ENCODE results near the gene NDUFB7. TPM values are rescaled to one million over a fixed set of nuclear protein-coding genes. Genes with fewer than 3 reads are reported as not detected.

Gene NDUFB7
- total RNA-seq, 2 experiments from 2014 or later = 31.7 to 39.1 TPM

DNA sequence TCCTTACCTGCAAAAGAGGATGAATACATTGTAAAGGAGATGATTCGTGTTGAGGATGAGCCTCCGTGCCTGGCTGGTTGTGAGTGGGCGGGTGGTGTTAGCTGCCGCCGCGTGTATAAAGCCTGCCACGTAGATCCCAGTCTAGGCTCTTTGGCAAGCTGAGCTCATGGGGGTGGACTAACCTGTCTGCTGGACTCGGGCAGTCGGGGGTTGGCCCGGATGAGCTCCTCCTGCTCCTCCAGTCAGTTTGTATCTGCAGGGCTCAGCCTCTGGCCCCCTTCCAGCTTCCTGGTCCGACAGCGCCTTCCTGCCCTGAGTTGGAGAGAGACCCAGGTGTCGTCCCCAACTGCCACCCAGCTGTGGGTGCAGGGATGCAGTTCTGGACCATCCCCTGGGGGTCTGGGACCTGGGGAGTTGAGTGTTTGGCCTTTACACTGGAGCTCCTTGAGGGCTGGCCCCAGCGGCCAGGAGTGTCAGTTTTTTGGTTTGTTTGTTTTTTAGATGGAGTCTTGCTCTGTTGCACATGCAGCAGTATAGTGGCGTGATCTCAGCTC lies 21.6 kb downstream of the NDUFB7 start:
- ATAC-seq (ENCODE audit: poor library complexity) (no peak), DNase-seq (no peak)
- H3K27me3 Mint-ChIP-seq = no peaks in the 10 kb centered on the region
- H3K9me3 Mint-ChIP-seq = no peaks in the 10 kb centered on the region
- peak overlapping the region; percentile 92 for H3K27ac Mint-ChIP-seq
- TF ChIP-seq, protein P1, sequence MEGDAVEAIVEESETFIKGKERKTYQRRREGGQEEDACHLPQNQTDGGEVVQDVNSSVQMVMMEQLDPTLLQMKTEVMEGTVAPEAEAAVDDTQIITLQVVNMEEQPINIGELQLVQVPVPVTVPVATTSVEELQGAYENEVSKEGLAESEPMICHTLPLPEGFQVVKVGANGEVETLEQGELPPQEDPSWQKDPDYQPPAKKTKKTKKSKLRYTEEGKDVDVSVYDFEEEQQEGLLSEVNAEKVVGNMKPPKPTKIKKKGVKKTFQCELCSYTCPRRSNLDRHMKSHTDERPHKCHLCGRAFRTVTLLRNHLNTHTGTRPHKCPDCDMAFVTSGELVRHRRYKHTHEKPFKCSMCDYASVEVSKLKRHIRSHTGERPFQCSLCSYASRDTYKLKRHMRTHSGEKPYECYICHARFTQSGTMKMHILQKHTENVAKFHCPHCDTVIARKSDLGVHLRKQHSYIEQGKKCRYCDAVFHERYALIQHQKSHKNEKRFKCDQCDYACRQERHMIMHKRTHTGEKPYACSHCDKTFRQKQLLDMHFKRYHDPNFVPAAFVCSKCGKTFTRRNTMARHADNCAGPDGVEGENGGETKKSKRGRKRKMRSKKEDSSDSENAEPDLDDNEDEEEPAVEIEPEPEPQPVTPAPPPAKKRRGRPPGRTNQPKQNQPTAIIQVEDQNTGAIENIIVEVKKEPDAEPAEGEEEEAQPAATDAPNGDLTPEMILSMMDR (IDR thresholded peaks at IDR 0.05) = no peak
- no peak overlapping the region for H3K4me3 Mint-ChIP-seq
- Histone ChIP-seq H3K4me3 (ENCODE audit: low read length) (no peak overlapping the region), H3K36me3 (ENCODE audit: insufficient read depth, low read length) (peaks cover 34% of the 10 kb centered on the region), H3K9me3 (ENCODE audit: control insufficient read depth in 1 of 2, insufficient read depth in 1 of 2, low read length in 2 of 2) (no peaks in the 10 kb centered on the region), H3K4me1 (ENCODE audit: insufficient read depth, low read length) (peaks cover 54% of the 10 kb centered on the region), H3K27me3 (ENCODE audit: control insufficient read depth in 1 of 2, insufficient read depth in 2 of 2, low read length in 2 of 2) (no peaks in the 10 kb centered on the region), H3K27ac (ENCODE audit: low read depth in 1 of 2, low read length in 2 of 2) (no peak overlapping the region)
- ChIA-PET CTCF (interaction anchor here (1.4 to 2.0 kb wide), 6 partner anchors 13 to 43 kb away, joined by 4 to 14 read pairs (median 7); partner anchors contain the start of gene TECR), POLR2A (interaction anchor here (2.0 to 3.0 kb wide), 4 partner anchors 13 to 45 kb away, joined by 5 to 46 read pairs (median 26); partner anchors contain the start of gene DNAJB1)
- peaks cover 43% of the 10 kb centered on the region for H3K36me3 Mint-ChIP-seq (ENCODE audit: low read depth)
- peaks cover 49% of the 10 kb centered on the region for H3K4me1 Mint-ChIP-seq (ENCODE audit: low read depth)
- intact Hi-C loops (cut with DNase I, micrococcal nuclease) = loop anchor here (2.0 kb wide), 2 partner anchors 19 to 21 kb away; partner anchors contain the start of gene TECR (in 1 of the 2)

GRCh38 chr19:14545716-14546082 lies 26.2 kb downstream of the NDUFB7 start:
- H3K27ac ChIP-seq (ENCODE audit: low read depth in 1 of 2, low read length in 2 of 2) = no peak overlapping the region
- Mint-ChIP-seq H3K4me1 (ENCODE audit: low read depth) (peaks cover 54% of the 10 kb centered on the region), H3K36me3 (ENCODE audit: low read depth) (peaks cover 52% of the 10 kb centered on the region), H3K27ac (no peak overlapping the region), H3K9me3 (no peaks in the 10 kb centered on the region), H3K27me3 (no peaks in the 10 kb centered on the region), H3K4me3 (no peak overlapping the region)
- peaks cover 33% of the 10 kb centered on the region for H3K36me3 ChIP-seq (ENCODE audit: insufficient read depth, low read length)
- DNase-seq (no peak), ATAC-seq (ENCODE audit: poor library complexity) (no peak)
- intact Hi-C loops (cut with DNase I, micrococcal nuclease) = no loop called here
- H3K27me3 ChIP-seq (ENCODE audit: control insufficient read depth in 1 of 2, insufficient read depth in 2 of 2, low read length in 2 of 2) = no peaks in the 10 kb centered on the region
- H3K4me1 ChIP-seq (ENCODE audit: insufficient read depth, low read length) = peaks cover 29% of the 10 kb centered on the region
- no peak overlapping the region for H3K4me3 ChIP-seq (ENCODE audit: low read length)
- TF ChIP-seq, protein P1 (IDR thresholded peaks at IDR 0.05) = no peak
- no peaks in the 10 kb centered on the region for H3K9me3 ChIP-seq (ENCODE audit: control insufficient read depth in 1 of 2, insufficient read depth in 1 of 2, low read length in 2 of 2)
- ChIA-PET POLR2A (interaction anchor here (0.7 to 0.9 kb wide), 2 partner anchors 13 to 17 kb away, joined by 3 to 4 read pairs; no protein-coding TSS in a partner anchor), CTCF (no interaction called here)

DNA sequence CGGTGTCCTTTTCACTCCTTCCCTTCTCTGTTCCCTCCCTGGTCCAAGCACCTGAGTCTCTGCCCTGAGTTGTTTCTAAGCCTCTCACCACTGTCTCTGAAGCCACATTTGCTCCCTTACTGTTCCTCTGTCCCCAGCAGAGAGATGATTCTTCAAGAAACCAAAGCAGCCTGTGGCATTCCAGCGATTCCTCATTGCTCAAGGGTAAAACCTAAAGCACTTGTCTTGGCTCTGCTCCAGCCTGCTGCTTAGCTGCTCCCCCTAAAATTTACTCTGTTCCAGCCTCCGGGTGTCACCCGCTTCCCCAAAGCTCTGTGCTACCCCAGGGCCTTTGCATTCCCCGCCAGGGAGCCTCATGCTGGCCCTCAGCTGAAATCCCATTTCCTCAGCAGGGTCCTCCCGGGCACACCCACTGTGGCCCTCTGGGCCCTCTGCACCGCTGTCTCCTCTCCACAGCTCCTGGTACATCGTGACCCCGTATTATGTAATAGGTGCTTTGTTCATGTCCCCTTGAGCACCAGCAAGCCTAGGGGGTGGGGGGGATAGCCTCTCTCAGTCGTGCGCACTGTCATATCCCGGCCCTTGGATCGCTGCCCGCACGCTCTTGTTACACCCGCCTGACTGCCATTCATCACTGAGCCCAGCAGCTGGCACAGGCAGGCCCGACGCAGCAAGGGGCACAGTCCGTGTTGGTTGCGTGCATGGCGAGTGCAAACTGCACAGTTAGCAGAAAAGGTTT lies 26.7 kb downstream of the NDUFB7 start:
- TF ChIP-seq, protein P1 (IDR thresholded peaks at IDR 0.05) = no peak
- DNase-seq (no peak), ATAC-seq (ENCODE audit: poor library complexity) (no peak)
- intact Hi-C loops (cut with DNase I, micrococcal nuclease) = no loop called here
- ChIA-PET CTCF (no interaction called here), POLR2A (interaction anchor here (0.7 to 0.9 kb wide), 2 partner anchors 12 to 17 kb away, joined by 3 to 4 read pairs; no protein-coding TSS in a partner anchor)
- Mint-ChIP-seq H3K27me3 (no peaks in the 10 kb centered on the region), H3K9me3 (no peaks in the 10 kb centered on the region), H3K36me3 (ENCODE audit: low read depth) (peaks cover 47% of the 10 kb centered on the region), H3K4me1 (ENCODE audit: low read depth) (peaks cover 51% of the 10 kb centered on the region), H3K4me3 (no peak overlapping the region), H3K27ac (peak overlapping the region; percentile 39)
- no peaks in the 10 kb centered on the region for H3K27me3 ChIP-seq (ENCODE audit: control insufficient read depth in 1 of 2, insufficient read depth in 2 of 2, low read length in 2 of 2)
- H3K9me3 ChIP-seq (ENCODE audit: control insufficient read depth in 1 of 2, insufficient read depth in 1 of 2, low read length in 2 of 2) = no peaks in the 10 kb centered on the region
- peaks cover 23% of the 10 kb centered on the region for H3K4me1 ChIP-seq (ENCODE audit: insufficient read depth, low read length)
- H3K36me3 ChIP-seq (ENCODE audit: insufficient read depth, low read length) = peaks cover 30% of the 10 kb centered on the region
- H3K27ac ChIP-seq (ENCODE audit: low read depth in 1 of 2, low read length in 2 of 2) = no peak overlapping the region
- no peak overlapping the region for H3K4me3 ChIP-seq (ENCODE audit: low read length)
